HepG2 (cell line): ENCODE data around the gene RREB1. TPM values are rescaled to one million over a fixed set of nuclear protein-coding genes. Genes with fewer than 3 reads are reported as not detected.
A peak's percentile ranks its signal among the peaks of the same experiment; 100 is the strongest.

Experiments
- ARID2 ChIP-seq: sonication (generic); formaldehyde crosslinking; IDR thresholded peaks from 2 replicates; pipeline ENCODE4 v1.8.1; 2022; ENCODE audit warnings: mild to moderate bottlenecking, missing genetic modification reagents, borderline replicate concordance
- ARNTL ChIP-seq: sonication (generic); formaldehyde crosslinking; IDR thresholded peaks from 2 replicates; pipeline ENCODE4 v1.4.0; 2020; ENCODE audit warnings: mild to moderate bottlenecking, missing genetic modification reagents
- HCFC1 ChIP-seq: fragments of 150-350 bp; IDR thresholded peaks from 2 replicates; pipeline ENCODE4 v1.6.1; 2014; ENCODE audit warnings: low read depth, low read length
- NCOR1 ChIP-seq: fragments of 200-600 bp; sonication (generic); IDR thresholded peaks from 2 replicates; pipeline ENCODE4 v1.7.0; 2017; ENCODE audit warnings: antibody characterized with exemption, low read length, borderline replicate concordance
- PHF20 ChIP-seq: sonication (generic); formaldehyde crosslinking; IDR thresholded peaks from 2 replicates; pipeline ENCODE4 v1.5.0; 2020; ENCODE audit warnings: mild to moderate bottlenecking, missing genetic modification reagents
- RBM39 ChIP-seq: fragments of 200-400 bp; formaldehyde crosslinking; IDR thresholded peaks from one replicate; pipeline ENCODE4 v1.6.1; 2018; ENCODE audit warnings: antibody characterized with exemption, mild to moderate bottlenecking, low read depth, low read length; ENCODE audit not compliant: poor library complexity, severe bottlenecking
- ZNF441 ChIP-seq: sonication (generic); formaldehyde crosslinking; IDR thresholded peaks from 2 replicates; pipeline ENCODE4 v1.7.0; 2021; ENCODE audit warnings: missing genetic modification reagents, borderline replicate concordance
- ZNF460 ChIP-seq: sonication (generic); formaldehyde crosslinking; IDR thresholded peaks from 2 replicates; pipeline ENCODE4 v1.5.1; 2020; ENCODE audit warnings: missing genetic modification reagents, mild to moderate bottlenecking, borderline replicate concordance
- polyA plus RNA-seq, 8 experiments: library from polyadenylated mRNA; depleted of rRNA in 3 of 8; stranded (reverse) in 7 of 8; unstranded in 1 of 8; fragments of >200 nt; fragmentation: Illumina TruSeq in 4 of 8; extraction: Trizol in 4 of 8; gene quantifications; 2 replicates each; pipeline versions ENCODE4 v1.2.1 to v1.2.3, GENCODE V29; 2011 to 2016; ENCODE audit warnings: low read depth in 4 of 8, missing spikeins in 1 of 8, mixed read lengths in 1 of 8; ENCODE audit not compliant: insufficient read depth in 1 of 8
- total RNA-seq, 5 experiments: library from RNA; depleted of rRNA; stranded (reverse); fragments of >200 nt; fragmentation: Illumina TruSeq; extraction: Trizol; gene quantifications; 2 replicates each; pipeline ENCODE4 v1.2.3, GENCODE V29; 2016; ENCODE audit warnings: low read depth in 1 of 5
- TF ChIP-seq, protein P1 (sequence below): sonication (generic); formaldehyde crosslinking; IDR thresholded peaks from 2 replicates; pipeline ENCODE4 v1.4.0; 2020; ENCODE audit warnings: mild to moderate bottlenecking, missing genetic modification reagents
- TF ChIP-seq, protein P2 (sequence below): sonication (generic); formaldehyde crosslinking; IDR thresholded peaks from 2 replicates; pipeline ENCODE4 v1.4.0; 2020; ENCODE audit warnings: mild to moderate bottlenecking, missing genetic modification reagents
- TF ChIP-seq, protein P3 (sequence below): sonication (generic); formaldehyde crosslinking; IDR thresholded peaks from 2 replicates; pipeline ENCODE4 v1.5.1; 2020; ENCODE audit warnings: missing genetic modification reagents, mild to moderate bottlenecking, borderline replicate concordance
- TF ChIP-seq, protein P4 (sequence below): conservative IDR thresholded peaks from 2 replicates; pipeline ENCODE4 v1.6.1; 2018; ENCODE audit warnings: missing genetic modification reagents
- TF ChIP-seq, protein P5 (sequence below): sonication (generic); formaldehyde crosslinking; IDR thresholded peaks from 2 replicates; pipeline ENCODE4 v1.5.1; 2020; ENCODE audit warnings: missing genetic modification reagents, mild to moderate bottlenecking, borderline replicate concordance
- TF ChIP-seq, protein P6 (sequence below): sonication (generic); formaldehyde crosslinking; IDR thresholded peaks from 2 replicates; pipeline ENCODE4 v1.5.0; 2020; ENCODE audit warnings: missing genetic modification reagents

RREB1 gene
- total and polyA plus RNA-seq, 2 of the 13 experiments (the other 11 are each of a cell fraction or from before 2014, with no cell fraction given): 6.1 to 23.2 TPM

DNA sequence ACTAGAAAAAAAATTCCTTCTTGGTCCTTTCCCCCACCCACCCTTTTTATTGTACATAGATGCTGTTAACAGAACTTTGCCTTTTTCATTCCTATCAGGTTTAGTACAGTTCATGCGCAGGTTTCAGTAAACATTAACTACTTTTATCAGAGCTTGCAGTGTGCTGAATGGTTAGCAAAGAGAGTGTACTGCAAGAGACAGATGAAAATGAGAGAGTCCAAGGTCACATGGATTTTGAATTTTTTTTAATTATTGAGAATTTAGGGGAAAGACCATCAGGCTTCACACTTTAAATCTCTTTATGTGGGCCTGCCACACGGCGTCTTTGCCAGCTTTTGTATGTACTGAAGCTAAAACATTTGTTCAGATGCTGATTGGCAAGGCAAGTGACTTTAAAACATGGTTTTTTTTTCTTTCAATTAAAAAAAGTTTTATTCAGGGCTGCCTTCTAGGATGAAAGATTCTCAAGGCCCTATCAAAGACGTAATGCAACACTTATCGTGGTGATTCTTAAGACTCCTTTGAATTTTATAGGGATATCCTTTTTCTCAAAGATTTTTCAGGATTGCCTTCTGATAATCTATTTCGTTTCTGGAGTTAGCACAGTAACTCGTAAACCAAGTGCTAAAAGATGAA, 32.2 kb downstream of the RREB1 start (continued):
- TF ChIP-seq, protein P1, sequence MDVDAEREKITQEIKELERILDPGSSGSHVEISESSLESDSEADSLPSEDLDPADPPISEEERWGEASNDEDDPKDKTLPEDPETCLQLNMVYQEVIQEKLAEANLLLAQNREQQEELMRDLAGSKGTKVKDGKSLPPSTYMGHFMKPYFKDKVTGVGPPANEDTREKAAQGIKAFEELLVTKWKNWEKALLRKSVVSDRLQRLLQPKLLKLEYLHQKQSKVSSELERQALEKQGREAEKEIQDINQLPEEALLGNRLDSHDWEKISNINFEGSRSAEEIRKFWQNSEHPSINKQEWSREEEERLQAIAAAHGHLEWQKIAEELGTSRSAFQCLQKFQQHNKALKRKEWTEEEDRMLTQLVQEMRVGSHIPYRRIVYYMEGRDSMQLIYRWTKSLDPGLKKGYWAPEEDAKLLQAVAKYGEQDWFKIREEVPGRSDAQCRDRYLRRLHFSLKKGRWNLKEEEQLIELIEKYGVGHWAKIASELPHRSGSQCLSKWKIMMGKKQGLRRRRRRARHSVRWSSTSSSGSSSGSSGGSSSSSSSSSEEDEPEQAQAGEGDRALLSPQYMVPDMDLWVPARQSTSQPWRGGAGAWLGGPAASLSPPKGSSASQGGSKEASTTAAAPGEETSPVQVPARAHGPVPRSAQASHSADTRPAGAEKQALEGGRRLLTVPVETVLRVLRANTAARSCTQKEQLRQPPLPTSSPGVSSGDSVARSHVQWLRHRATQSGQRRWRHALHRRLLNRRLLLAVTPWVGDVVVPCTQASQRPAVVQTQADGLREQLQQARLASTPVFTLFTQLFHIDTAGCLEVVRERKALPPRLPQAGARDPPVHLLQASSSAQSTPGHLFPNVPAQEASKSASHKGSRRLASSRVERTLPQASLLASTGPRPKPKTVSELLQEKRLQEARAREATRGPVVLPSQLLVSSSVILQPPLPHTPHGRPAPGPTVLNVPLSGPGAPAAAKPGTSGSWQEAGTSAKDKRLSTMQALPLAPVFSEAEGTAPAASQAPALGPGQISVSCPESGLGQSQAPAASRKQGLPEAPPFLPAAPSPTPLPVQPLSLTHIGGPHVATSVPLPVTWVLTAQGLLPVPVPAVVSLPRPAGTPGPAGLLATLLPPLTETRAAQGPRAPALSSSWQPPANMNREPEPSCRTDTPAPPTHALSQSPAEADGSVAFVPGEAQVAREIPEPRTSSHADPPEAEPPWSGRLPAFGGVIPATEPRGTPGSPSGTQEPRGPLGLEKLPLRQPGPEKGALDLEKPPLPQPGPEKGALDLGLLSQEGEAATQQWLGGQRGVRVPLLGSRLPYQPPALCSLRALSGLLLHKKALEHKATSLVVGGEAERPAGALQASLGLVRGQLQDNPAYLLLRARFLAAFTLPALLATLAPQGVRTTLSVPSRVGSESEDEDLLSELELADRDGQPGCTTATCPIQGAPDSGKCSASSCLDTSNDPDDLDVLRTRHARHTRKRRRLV: no peak
- TF ChIP-seq PHF20: no peak
- TF ChIP-seq, protein P2, sequence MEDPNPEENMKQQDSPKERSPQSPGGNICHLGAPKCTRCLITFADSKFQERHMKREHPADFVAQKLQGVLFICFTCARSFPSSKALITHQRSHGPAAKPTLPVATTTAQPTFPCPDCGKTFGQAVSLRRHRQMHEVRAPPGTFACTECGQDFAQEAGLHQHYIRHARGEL: no peak
- TF ChIP-seq, protein P3, sequence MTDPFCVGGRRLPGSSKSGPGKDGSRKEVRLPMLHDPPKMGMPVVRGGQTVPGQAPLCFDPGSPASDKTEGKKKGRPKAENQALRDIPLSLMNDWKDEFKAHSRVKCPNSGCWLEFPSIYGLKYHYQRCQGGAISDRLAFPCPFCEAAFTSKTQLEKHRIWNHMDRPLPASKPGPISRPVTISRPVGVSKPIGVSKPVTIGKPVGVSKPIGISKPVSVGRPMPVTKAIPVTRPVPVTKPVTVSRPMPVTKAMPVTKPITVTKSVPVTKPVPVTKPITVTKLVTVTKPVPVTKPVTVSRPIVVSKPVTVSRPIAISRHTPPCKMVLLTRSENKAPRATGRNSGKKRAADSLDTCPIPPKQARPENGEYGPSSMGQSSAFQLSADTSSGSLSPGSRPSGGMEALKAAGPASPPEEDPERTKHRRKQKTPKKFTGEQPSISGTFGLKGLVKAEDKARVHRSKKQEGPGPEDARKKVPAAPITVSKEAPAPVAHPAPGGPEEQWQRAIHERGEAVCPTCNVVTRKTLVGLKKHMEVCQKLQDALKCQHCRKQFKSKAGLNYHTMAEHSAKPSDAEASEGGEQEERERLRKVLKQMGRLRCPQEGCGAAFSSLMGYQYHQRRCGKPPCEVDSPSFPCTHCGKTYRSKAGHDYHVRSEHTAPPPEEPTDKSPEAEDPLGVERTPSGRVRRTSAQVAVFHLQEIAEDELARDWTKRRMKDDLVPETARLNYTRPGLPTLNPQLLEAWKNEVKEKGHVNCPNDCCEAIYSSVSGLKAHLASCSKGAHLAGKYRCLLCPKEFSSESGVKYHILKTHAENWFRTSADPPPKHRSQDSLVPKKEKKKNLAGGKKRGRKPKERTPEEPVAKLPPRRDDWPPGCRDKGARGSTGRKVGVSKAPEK: no peak
- TF ChIP-seq ZNF441 (CRISPR knock-in tag): no peak
- TF ChIP-seq, protein P4, sequence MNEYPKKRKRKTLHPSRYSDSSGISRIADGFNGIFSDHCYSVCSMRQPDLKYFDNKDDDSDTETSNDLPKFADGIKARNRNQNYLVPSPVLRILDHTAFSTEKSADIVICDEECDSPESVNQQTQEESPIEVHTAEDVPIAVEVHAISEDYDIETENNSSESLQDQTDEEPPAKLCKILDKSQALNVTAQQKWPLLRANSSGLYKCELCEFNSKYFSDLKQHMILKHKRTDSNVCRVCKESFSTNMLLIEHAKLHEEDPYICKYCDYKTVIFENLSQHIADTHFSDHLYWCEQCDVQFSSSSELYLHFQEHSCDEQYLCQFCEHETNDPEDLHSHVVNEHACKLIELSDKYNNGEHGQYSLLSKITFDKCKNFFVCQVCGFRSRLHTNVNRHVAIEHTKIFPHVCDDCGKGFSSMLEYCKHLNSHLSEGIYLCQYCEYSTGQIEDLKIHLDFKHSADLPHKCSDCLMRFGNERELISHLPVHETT: no peak
- TF ChIP-seq HCFC1: no peak
- no peak for TF ChIP-seq ARID2 (CRISPR knock-in tag)
- no peak for TF ChIP-seq ZNF460
- no peak for TF ChIP-seq RBM39
- peak; percentile 61; the same call in 1 of the 2 replicates for TF ChIP-seq ARNTL (CRISPR knock-in tag)
- TF ChIP-seq, protein P5, sequence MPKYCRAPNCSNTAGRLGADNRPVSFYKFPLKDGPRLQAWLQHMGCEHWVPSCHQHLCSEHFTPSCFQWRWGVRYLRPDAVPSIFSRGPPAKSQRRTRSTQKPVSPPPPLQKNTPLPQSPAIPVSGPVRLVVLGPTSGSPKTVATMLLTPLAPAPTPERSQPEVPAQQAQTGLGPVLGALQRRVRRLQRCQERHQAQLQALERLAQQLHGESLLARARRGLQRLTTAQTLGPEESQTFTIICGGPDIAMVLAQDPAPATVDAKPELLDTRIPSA (CRISPR knock-in tag): no peak
- TF ChIP-seq, protein P6, sequence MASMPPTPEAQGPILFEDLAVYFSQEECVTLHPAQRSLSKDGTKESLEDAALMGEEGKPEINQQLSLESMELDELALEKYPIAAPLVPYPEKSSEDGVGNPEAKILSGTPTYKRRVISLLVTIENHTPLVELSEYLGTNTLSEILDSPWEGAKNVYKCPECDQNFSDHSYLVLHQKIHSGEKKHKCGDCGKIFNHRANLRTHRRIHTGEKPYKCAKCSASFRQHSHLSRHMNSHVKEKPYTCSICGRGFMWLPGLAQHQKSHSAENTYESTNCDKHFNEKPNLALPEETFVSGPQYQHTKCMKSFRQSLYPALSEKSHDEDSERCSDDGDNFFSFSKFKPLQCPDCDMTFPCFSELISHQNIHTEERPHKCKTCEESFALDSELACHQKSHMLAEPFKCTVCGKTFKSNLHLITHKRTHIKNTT (CRISPR knock-in tag): no peak
- TF ChIP-seq NCOR1: peak; percentile 79; the same call in 1 of the 2 replicates
